B cell (primary cell): Measurements from ENCODE around the gene GRID2.

ENCODE experiments used
- EZH2 ChIP-seq: IDR thresholded peaks from 2 replicates; pipeline ENCODE4 v1.6.1; 2012; ENCODE audit warnings: borderline replicate concordance, low read depth, mild to moderate bottlenecking, moderate library complexity, low read length; ENCODE audit not compliant: insufficient read depth, poor library complexity, severe bottlenecking
- TF ChIP-seq, protein P1 (sequence below): fragments of 200-600 bp; IDR thresholded peaks from one replicate; pipeline ENCODE4 v1.8.0; 2022; ENCODE audit warnings: antibody characterized with exemption, mild to moderate bottlenecking

DNA sequence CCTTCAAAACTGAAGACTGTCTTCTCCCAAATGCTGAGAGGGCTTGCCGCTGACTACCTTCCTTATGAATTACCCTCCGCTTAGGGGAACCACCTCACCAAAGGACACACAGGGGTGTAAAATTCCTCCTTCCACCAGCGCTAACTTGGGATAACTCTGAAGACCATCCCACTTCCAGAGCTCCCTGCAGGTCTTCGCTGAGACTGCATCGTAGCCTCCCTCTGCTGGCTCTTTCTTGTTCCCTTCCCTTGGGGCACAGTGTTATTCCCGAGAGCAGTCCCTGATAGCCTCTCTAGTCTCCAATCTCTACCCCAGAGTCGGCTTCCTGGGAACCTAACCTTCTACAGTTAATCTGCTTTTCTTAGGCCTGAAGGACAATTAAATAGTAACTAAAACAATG, 799.3 kb downstream of the GRID2 start:
- TF ChIP-seq, protein P1, sequence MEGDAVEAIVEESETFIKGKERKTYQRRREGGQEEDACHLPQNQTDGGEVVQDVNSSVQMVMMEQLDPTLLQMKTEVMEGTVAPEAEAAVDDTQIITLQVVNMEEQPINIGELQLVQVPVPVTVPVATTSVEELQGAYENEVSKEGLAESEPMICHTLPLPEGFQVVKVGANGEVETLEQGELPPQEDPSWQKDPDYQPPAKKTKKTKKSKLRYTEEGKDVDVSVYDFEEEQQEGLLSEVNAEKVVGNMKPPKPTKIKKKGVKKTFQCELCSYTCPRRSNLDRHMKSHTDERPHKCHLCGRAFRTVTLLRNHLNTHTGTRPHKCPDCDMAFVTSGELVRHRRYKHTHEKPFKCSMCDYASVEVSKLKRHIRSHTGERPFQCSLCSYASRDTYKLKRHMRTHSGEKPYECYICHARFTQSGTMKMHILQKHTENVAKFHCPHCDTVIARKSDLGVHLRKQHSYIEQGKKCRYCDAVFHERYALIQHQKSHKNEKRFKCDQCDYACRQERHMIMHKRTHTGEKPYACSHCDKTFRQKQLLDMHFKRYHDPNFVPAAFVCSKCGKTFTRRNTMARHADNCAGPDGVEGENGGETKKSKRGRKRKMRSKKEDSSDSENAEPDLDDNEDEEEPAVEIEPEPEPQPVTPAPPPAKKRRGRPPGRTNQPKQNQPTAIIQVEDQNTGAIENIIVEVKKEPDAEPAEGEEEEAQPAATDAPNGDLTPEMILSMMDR, result no peak
- TF ChIP-seq EZH2, result no peak
